AG09319 (cell line): Measurements from ENCODE around the gene RGS12.

Experiments used
- DNase-seq: peaks from one replicate; pipeline ENCODE4 v3.0.0-alpha.2; 2010; ENCODE audit warnings: low read depth; ENCODE audit errors: extremely low read depth
- CTCF ChIP-seq: IDR thresholded peaks from 2 replicates; pipeline ENCODE4 v1.5.1; 2011; ENCODE audit warnings: low read depth, mild to moderate bottlenecking, inconsistent platforms, low read length, moderate library complexity

The RGS12 gene

GRCh38 chr4:3329887-3330286 lies 37.1 kb downstream of the RGS12 start:
- no peak for TF ChIP-seq CTCF
- no peak for DNase-seq

GRCh38 chr4:3330707-3331106 lies 37.9 kb downstream of the RGS12 start:
- no peak for TF ChIP-seq CTCF
- no peak for DNase-seq

- DNase-seq = no peak
- TF ChIP-seq CTCF = no peak
These were observed 38.9 kb downstream of the RGS12 start for GRCh38 chr4:3331511-3332394.

GRCh38 chr4:3332498-3332897 lies 39.7 kb downstream of the RGS12 start:
- no peak for DNase-seq
- no peak for TF ChIP-seq CTCF

GRCh38 chr4:3334316-3334715 lies 41.5 kb downstream of the RGS12 start:
- no peak for DNase-seq

GRCh38 chr4:3335385-3335784 lies 42.6 kb downstream of the RGS12 start:
- DNase-seq = no peak
- no peak for TF ChIP-seq CTCF

More at GRCh38 chr4:3334316-3334715, 41.5 kb downstream of the RGS12 start:
- no peak for TF ChIP-seq CTCF

GRCh38 chr4:3335982-3336381 lies 43.2 kb downstream of the RGS12 start:
- DNase-seq = no peak
- no peak for TF ChIP-seq CTCF
